DND-41 (cell line): ENCODE data around the gene LORICRIN.
A peak's percentile ranks its signal among the peaks of the same experiment; 100 is the strongest.

ENCODE experiments used
- ATAC-seq: fragments of 200-7000 bp; cut with Tn5 transposase; 3 replicates; pipeline ENCODE4 v1.9.1; 2021; ENCODE audit warnings: low read depth; ENCODE audit not compliant: insufficient read depth
- DNase-seq: peaks from one replicate; pipeline ENCODE4 v3.0.0-alpha.2; 2020
- H2AFZ ChIP-seq: 2 replicates; pipeline ENCODE4 v1.6.0; 2012; ENCODE audit warnings: low read depth, low read length
- H3K27ac ChIP-seq: 2 replicates; pipeline ENCODE4 v1.5.1; 2012; ENCODE audit warnings: low read length, inconsistent platforms
- H3K27me3 ChIP-seq: fragments of 200-600 bp; sonication (generic); 2 replicates; pipeline ENCODE4 v1.6.0; 2012; ENCODE audit warnings: low read length, mild to moderate bottlenecking, inconsistent platforms; ENCODE audit not compliant: insufficient read depth, poor library complexity
- H3K36me3 ChIP-seq: 2 replicates; pipeline ENCODE4 v1.5.1; 2012; ENCODE audit warnings: low read length, inconsistent platforms; ENCODE audit not compliant: insufficient read depth
- H3K4me1 ChIP-seq: 2 replicates; pipeline ENCODE4 v1.5.1; 2012; ENCODE audit warnings: mild to moderate bottlenecking, low read length; ENCODE audit not compliant: insufficient read depth
- H3K4me2 ChIP-seq: 2 replicates; pipeline ENCODE4 v1.6.0; 2012; ENCODE audit warnings: mild to moderate bottlenecking, moderate library complexity, low read length, inconsistent platforms; ENCODE audit not compliant: insufficient read depth
- H3K4me3 ChIP-seq, 2 experiments: fragments of 200-600 bp in 1 of 2; shearing (Covaris generic) in 1 of 2; 2 replicates each; pipeline ENCODE4 v1.5.1; 2012 to 2016; ENCODE audit warnings: inconsistent platforms in 2 of 2, low read length in 2 of 2, mild to moderate bottlenecking in 2 of 2, low read depth in 1 of 2, moderate library complexity in 1 of 2
- H3K79me2 ChIP-seq: 2 replicates; pipeline ENCODE4 v1.6.0; 2012; ENCODE audit warnings: low read length, inconsistent platforms; ENCODE audit not compliant: insufficient read depth
- H3K9ac ChIP-seq: 2 replicates; pipeline ENCODE4 v1.6.0; 2012; ENCODE audit warnings: low read depth, mild to moderate bottlenecking, inconsistent platforms, low read length, moderate library complexity
- H3K9me3 ChIP-seq: 2 replicates; pipeline ENCODE4 v1.5.1; 2012; ENCODE audit warnings: low read length, moderate library complexity, mild to moderate bottlenecking, inconsistent platforms; ENCODE audit not compliant: insufficient read depth, severe bottlenecking
- H4K20me1 ChIP-seq: 2 replicates; pipeline ENCODE4 v1.6.0; 2012; ENCODE audit warnings: low read length; ENCODE audit not compliant: insufficient read depth
- EZH2 ChIP-seq: IDR thresholded peaks from 3 replicates; pipeline ENCODE4 v1.6.1; 2012; ENCODE audit warnings: borderline replicate concordance, low read depth, mild to moderate bottlenecking, moderate library complexity, low read length, inconsistent platforms; ENCODE audit not compliant: severe bottlenecking
- TF ChIP-seq, protein P1 (sequence below): IDR thresholded peaks from 2 replicates; pipeline ENCODE4 v1.5.1; 2012; ENCODE audit warnings: borderline replicate concordance, low read length, moderate library complexity, mild to moderate bottlenecking; ENCODE audit not compliant: poor library complexity, severe bottlenecking; ENCODE audit errors: extremely low read depth

Gene LORICRIN

DNA sequence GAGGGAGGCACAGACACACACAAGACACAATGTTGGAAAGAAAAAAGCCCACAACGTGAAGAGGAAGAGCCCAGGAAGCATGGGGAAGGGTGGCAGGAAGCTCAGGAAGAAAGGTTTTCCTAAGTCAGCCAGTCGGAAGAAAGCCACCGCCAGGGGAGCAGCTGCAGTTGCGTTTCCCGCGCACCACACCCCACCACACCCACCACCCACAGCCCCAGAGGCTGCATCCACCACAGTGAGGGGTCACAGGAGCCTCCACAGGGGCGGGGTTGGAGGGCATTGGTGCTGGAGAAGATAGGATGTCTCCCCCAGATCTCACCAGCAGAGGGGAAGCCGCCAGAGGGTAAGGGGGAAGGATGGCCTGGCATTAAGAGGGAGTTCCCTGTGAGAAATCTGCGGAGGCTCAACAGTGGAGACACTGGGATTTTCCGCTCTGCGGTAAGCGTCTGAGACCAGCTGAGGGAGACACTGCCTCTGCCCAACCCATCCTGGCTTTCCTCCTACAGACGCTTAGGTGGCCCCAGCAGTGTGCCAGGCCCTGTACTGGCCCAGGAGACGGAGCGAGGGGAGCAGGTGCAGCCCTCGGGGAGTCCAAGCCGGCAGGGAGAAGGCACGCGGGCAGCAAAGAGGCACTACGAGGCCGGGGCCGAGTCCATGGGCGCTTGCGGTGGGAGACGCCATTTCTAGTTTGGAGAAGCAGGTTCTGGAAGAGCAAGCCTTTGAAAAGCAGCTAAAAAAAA lies 33.4 kb downstream of the LORICRIN start:
- no peak overlapping the region for H3K4me2 ChIP-seq
- ATAC-seq (no peak), DNase-seq (no peak)
- no peak overlapping the region for H3K4me3 ChIP-seq
- TF ChIP-seq, protein P1, sequence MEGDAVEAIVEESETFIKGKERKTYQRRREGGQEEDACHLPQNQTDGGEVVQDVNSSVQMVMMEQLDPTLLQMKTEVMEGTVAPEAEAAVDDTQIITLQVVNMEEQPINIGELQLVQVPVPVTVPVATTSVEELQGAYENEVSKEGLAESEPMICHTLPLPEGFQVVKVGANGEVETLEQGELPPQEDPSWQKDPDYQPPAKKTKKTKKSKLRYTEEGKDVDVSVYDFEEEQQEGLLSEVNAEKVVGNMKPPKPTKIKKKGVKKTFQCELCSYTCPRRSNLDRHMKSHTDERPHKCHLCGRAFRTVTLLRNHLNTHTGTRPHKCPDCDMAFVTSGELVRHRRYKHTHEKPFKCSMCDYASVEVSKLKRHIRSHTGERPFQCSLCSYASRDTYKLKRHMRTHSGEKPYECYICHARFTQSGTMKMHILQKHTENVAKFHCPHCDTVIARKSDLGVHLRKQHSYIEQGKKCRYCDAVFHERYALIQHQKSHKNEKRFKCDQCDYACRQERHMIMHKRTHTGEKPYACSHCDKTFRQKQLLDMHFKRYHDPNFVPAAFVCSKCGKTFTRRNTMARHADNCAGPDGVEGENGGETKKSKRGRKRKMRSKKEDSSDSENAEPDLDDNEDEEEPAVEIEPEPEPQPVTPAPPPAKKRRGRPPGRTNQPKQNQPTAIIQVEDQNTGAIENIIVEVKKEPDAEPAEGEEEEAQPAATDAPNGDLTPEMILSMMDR, result no peak
- TF ChIP-seq EZH2, result no peak
- H3K9me3 ChIP-seq, result no peaks in the 10 kb centered on the region
- no peak overlapping the region for H2AFZ ChIP-seq
- H3K4me1 ChIP-seq, result no peaks in the 10 kb centered on the region
- H3K27me3 ChIP-seq, result peaks cover 5% of the 10 kb centered on the region
- no peaks in the 10 kb centered on the region for H3K79me2 ChIP-seq
- no peaks in the 10 kb centered on the region for H4K20me1 ChIP-seq
- H3K36me3 ChIP-seq, result no peaks in the 10 kb centered on the region
- H3K9ac ChIP-seq, result no peak overlapping the region
- no peak overlapping the region for H3K27ac ChIP-seq

DNA sequence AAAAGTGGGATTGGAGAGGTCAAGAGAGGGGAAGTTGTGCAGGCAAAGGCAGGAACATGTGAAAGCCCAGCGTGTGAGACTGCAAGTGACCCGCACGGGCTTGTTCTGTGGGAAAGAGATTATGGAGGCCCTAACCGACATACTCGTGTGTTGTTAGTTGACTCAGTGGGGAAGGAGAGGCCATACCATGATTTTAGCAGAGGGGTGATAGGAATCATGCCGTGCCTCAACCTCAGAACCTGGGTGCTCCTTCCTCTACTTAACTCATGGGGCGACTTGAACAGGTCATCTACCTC lies 33.9 kb downstream of the LORICRIN start:
- TF ChIP-seq, protein P1, result no peak
- TF ChIP-seq EZH2, result no peak
- no peaks in the 10 kb centered on the region for H3K36me3 ChIP-seq
- no peaks in the 10 kb centered on the region for H4K20me1 ChIP-seq
- no peaks in the 10 kb centered on the region for H3K79me2 ChIP-seq
- no peak overlapping the region for H2AFZ ChIP-seq
- H3K4me1 ChIP-seq, result no peaks in the 10 kb centered on the region
- H3K9ac ChIP-seq, result no peak overlapping the region
- DNase-seq (no peak), ATAC-seq (no peak)
- H3K27me3 ChIP-seq, result peaks cover 5% of the 10 kb centered on the region
- no peaks in the 10 kb centered on the region for H3K9me3 ChIP-seq
- no peak overlapping the region for H3K27ac ChIP-seq
- H3K4me3 ChIP-seq, result no peak overlapping the region
- H3K4me2 ChIP-seq, result no peak overlapping the region

DNA sequence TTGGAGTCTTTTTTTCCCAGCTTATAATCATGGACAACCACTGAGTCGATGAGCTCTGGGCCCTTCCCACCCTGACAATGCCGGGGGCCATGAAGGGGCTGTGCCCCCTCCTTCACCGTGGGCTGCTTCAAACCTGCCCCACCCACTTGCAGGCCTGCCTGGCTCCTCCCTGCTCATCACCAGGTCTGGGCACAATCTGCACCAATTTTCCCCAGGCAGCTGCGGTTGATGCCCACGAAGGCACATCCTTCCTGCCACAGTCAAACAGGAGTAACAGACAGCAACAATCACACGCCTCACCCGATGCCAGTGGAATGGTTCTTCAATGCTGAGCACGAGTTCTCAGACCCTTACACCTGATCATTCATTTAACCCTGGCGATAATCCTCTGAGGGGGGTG lies 34.4 kb downstream of the LORICRIN start:
- Histone ChIP-seq H3K9me3 (no peaks in the 10 kb centered on the region), H3K4me3 (no peak overlapping the region), H3K36me3 (no peaks in the 10 kb centered on the region), H3K9ac (no peak overlapping the region), H2AFZ (no peak overlapping the region), H3K27ac (no peak overlapping the region), H3K79me2 (no peaks in the 10 kb centered on the region), H3K27me3 (peaks cover 5% of the 10 kb centered on the region), H4K20me1 (no peaks in the 10 kb centered on the region), H3K4me2 (no peak overlapping the region), H3K4me1 (no peaks in the 10 kb centered on the region)
- TF ChIP-seq, protein P1, result no peak
- TF ChIP-seq EZH2, result no peak
- DNase-seq (peak; percentile 17), ATAC-seq (no peak)

DNA sequence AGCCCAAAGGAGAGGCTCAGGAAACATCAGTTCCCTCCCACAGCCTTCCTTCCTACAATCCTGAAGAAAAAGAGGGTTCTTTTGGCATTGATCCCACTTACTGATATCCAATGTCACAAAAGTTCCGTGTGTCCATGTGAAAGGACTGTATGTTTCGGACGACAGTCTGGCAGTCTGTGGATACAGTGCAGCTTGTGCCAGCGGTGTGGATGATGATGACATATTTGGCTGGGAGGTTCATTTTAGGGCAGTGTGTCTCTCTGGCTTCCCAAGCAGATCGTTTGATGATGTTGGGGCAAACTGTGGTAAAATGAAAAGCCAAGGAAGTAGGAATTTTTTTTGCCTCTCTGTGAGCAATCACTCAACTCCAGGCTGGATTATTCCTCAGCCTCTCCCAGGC lies 42.8 kb downstream of the LORICRIN start:
- Histone ChIP-seq H3K9ac (no peak overlapping the region), H3K9me3 (no peaks in the 10 kb centered on the region), H3K36me3 (no peaks in the 10 kb centered on the region), H3K4me2 (no peak overlapping the region), H2AFZ (no peak overlapping the region), H3K4me1 (no peaks in the 10 kb centered on the region), H4K20me1 (no peaks in the 10 kb centered on the region), H3K4me3 (no peak overlapping the region), H3K27ac (no peak overlapping the region), H3K79me2 (no peaks in the 10 kb centered on the region), H3K27me3 (peaks cover 11% of the 10 kb centered on the region)
- ATAC-seq, result no peak
- no peak for DNase-seq
- TF ChIP-seq, protein P1, result no peak
- no peak for TF ChIP-seq EZH2
